Measurements from ENCODE around the gene SAP30BP. TPM values are rescaled to one million over a fixed set of nuclear protein-coding genes. Genes with fewer than 3 reads are reported as not detected.

The SAP30BP gene
- total and polyA plus RNA-seq, 2 of the 8 experiments (the other 6 are each of a cell fraction or from before 2014, with no cell fraction given) = 63.3 to 79.9 TPM

DNA sequence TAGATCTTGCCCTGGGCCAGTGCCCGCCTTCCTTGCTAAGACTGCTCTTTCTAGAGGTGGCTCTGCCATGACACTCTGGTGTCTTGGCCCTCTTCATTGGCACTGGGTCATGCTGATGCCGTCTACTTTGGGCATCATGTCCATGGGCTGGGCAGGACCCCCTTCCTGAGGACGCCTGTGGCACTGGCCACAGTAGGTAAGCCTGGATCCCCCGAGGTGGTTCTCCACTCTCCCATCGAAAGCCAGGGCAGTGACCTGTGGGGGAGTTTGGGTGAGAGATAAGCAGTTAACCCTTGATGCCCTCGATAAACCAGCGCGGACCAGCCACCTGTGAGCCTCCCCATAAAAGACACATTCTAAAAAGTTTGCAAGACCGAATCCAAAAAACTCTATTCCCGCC, 34.1 kb downstream of the SAP30BP start:
- H2BK5ac ChIP-seq (ENCODE audit: low read depth, low read length) = no peak overlapping the region
- 92% methylated on average over 10 of the region's 10 CpGs; no CpG with 5 or more reads in 1 of the 2 experiments for WGBS, 2 experiments (ENCODE audit: extremely low coverage in 1 of 2, insufficient coverage in 1 of 2, insufficient read length in 1 of 2, insufficient replicate concordance in 2 of 2, low coverage in 1 of 2, low lambda C conversion rate in 2 of 2, missing lambda C conversion rate in 1 of 2)
- H3K4me1 ChIP-seq (replicated peaks in 1 of 4; ENCODE audit: control insufficient read depth in 3 of 4, insufficient read depth in 4 of 4, low read length in 3 of 4) = no peaks in the 10 kb centered on the region
- no peak for FAIRE-seq
- no peak overlapping the region for H4K8ac ChIP-seq (ENCODE audit: extremely low read depth, insufficient read depth, low read length)
- no peak overlapping the region for H3K14ac ChIP-seq (ENCODE audit: insufficient read length)
- H3K79me2 ChIP-seq (ENCODE audit: control insufficient read depth in 1 of 2, insufficient read depth in 2 of 2, low read length in 2 of 2) = no peaks in the 10 kb centered on the region; a peak in 1 of 4 replicates
- no peak overlapping the region for H3K27ac ChIP-seq (ENCODE audit: low read depth, low read length)
- no peaks in the 10 kb centered on the region for H3K9me3 ChIP-seq (ENCODE audit: insufficient read depth in 2 of 2, low read depth in 1 of 2, low read length in 1 of 2)
- H2AK5ac ChIP-seq (ENCODE audit: low read depth, low read length) = no peak overlapping the region
- peaks cover 22 to 54% (median 44%) of the 10 kb centered on the region in 4 experiments for H3K36me3 ChIP-seq (ENCODE audit: control insufficient read depth in 2 of 4, insufficient read depth in 4 of 4, low read length in 3 of 4)
- no peak overlapping the region for H2BK15ac ChIP-seq (ENCODE audit: low read length)
- no peak overlapping the region for H3K18ac ChIP-seq (ENCODE audit: extremely low read depth, low read length)
- no peak overlapping the region for H4K5ac ChIP-seq (ENCODE audit: insufficient read length, low read depth, low read length)
- H3K56ac ChIP-seq (replicated peaks; ENCODE audit: insufficient read length, low read depth, low read length) = no peak overlapping the region
- H3K23ac ChIP-seq (ENCODE audit: insufficient read length) = no peak overlapping the region
- H4K20me1 ChIP-seq (replicated peaks in 1 of 2; ENCODE audit: control insufficient read depth in 1 of 2, insufficient read depth in 2 of 2, low read length in 2 of 2) = peaks cover 0 to 6% of the 10 kb centered on the region in 2 experiments
- ChIA-PET CTCF (ENCODE audit: partially characterized antibody) (no interaction called here), POLR2A (ENCODE audit: partially characterized antibody) (no interaction called here)
- H4K91ac ChIP-seq (replicated peaks; ENCODE audit: insufficient read length, low read length) = no peak overlapping the region
- H3K79me1 ChIP-seq (ENCODE audit: low read depth, low read length) = no peaks in the 10 kb centered on the region; the same call in 1 of the 2 replicates
- TF ChIP-seq NANOG (IDR thresholded peaks at IDR 0.05; ENCODE audit: insufficient read depth, low read depth, low read length, poor library complexity, severe bottlenecking) (no peak), KDM1A (IDR thresholded peaks at IDR 0.05; ENCODE audit: borderline replicate concordance, low read length) (no peak), ASH2L (IDR thresholded peaks at IDR 0.05; ENCODE audit: low read length) (no peak), JUND (IDR thresholded peaks at IDR 0.05; ENCODE audit: low read length) (no peak), CBX8 (IDR thresholded peaks at IDR 0.05; ENCODE audit: borderline replicate concordance, low read depth, low read length) (no peak), GABPA (IDR thresholded peaks at IDR 0.05; ENCODE audit: borderline replicate concordance, insufficient read depth, low read length) (no peak), TBP (IDR thresholded peaks at IDR 0.05; ENCODE audit: low read depth, low read length) (no peak), ZNF274 (IDR thresholded peaks at IDR 0.05; ENCODE audit: borderline replicate concordance, extremely low read depth, low read length) (no peak), CEBPB (IDR thresholded peaks at IDR 0.05; ENCODE audit: low read depth, low read length) (no peak), POLR2A (IDR thresholded peaks at IDR 0.05; ENCODE audit: control extremely low read depth in 1 of 2, low read depth in 2 of 2, low read length in 2 of 2) (no peak), RBBP5 (IDR thresholded peaks at IDR 0.05; ENCODE audit: borderline replicate concordance, low read depth, low read length) (no peak), CHD1 (IDR thresholded peaks at IDR 0.05; ENCODE audit: low read depth, low read length) (no peak), POU5F1 (IDR thresholded peaks at IDR 0.05; ENCODE audit: low read depth, low read length) (no peak)
- no peak overlapping the region for H3K4ac ChIP-seq (replicated peaks; ENCODE audit: insufficient read length, low read depth, low read length)
- H3K23me2 ChIP-seq (ENCODE audit: low read depth, low read length) = no peaks in the 10 kb centered on the region
- no peak overlapping the region for H2BK20ac ChIP-seq (ENCODE audit: low read length)
- no peak overlapping the region for H3K4me3 ChIP-seq (ENCODE audit: extremely low read depth in 1 of 4, insufficient read depth in 2 of 4, low read depth in 3 of 4, low read length in 4 of 4)
- no peak overlapping the region for H2AFZ ChIP-seq (ENCODE audit: low read length)
- DNase-seq (ENCODE audit: low read depth in 1 of 2, low spot score in 2 of 2) = no peak
- no peak overlapping the region for H3K4me2 ChIP-seq (ENCODE audit: insufficient read depth in 1 of 2, low read depth in 2 of 2, low read length in 2 of 2)
- H2BK120ac ChIP-seq (replicated peaks; ENCODE audit: low read depth, low read length) = no peak overlapping the region
- no peak overlapping the region for H3K9ac ChIP-seq (replicated peaks in 1 of 4; ENCODE audit: extremely low read depth in 1 of 4, low read depth in 3 of 4, low read length in 3 of 4)
- no peaks in the 10 kb centered on the region for H3K27me3 ChIP-seq (replicated peaks in 1 of 4; ENCODE audit: control insufficient read depth in 3 of 4, extremely low read depth in 1 of 4, insufficient read depth in 3 of 4, low read length in 3 of 4)
- H2BK12ac ChIP-seq (ENCODE audit: low read depth, low read length) = no peak overlapping the region

All from H1 (cell line).